OCI-LY7 (cell line): ENCODE results near the gene PDE10A. TPM values are rescaled to one million over a fixed set of nuclear protein-coding genes. Genes with fewer than 3 reads are reported as not detected.

ENCODE experiments used
- BruUV-seq: library from RNA; stranded (reverse); fragments of 400-500 nt; replicated peaks from 2 replicates; lab custom pipeline; 2021; lab: Mats Ljungman, UMichigan
- CTCF ChIA-PET: fragments of 300-600 bp; sonication (Branson Sonifier 250); formaldehyde crosslinking; loops from one replicate; lab custom pipeline; 2022; ENCODE audit warnings: antibody characterized with exemption; ENCODE audit not compliant: unreplicated experiment; lab: Charles Lee
- POLR2A ChIA-PET: fragments of 300-600 bp; sonication (Branson Sonifier 250); formaldehyde crosslinking; loops from one replicate; lab custom pipeline; 2022; ENCODE audit warnings: antibody characterized with exemption; lab: Charles Lee
- DNase-seq: peaks from one replicate; pipeline ENCODE4 v3.0.0-alpha.2; 2015; ENCODE audit warnings: low spot score
- H2AFZ ChIP-seq: fragments of 200-600 bp; sonication (generic), shearing (Covaris generic); 2 replicates; pipeline ENCODE4 v1.6.1; 2014; ENCODE audit warnings: mild to moderate bottlenecking, antibody characterized with exemption, low read length, moderate library complexity
- H3K27ac ChIP-seq: fragments of 200-600 bp; sonication (generic); 2 replicates; pipeline ENCODE4 v1.5.1; 2014; ENCODE audit warnings: mixed run types, low read depth, mild to moderate bottlenecking, moderate library complexity, low read length, inconsistent platforms; ENCODE audit not compliant: poor library complexity, severe bottlenecking
- H3K36me3 ChIP-seq: fragments of 200-600 bp; sonication (generic); 2 replicates; pipeline ENCODE4 v1.6.1; 2014; ENCODE audit warnings: mild to moderate bottlenecking, antibody characterized with exemption, low read length, moderate library complexity, mixed read lengths; ENCODE audit not compliant: insufficient read depth
- H3K4me1 ChIP-seq: fragments of 200-600 bp; sonication (generic); 2 replicates; pipeline ENCODE4 v1.5.1; 2014; ENCODE audit warnings: mild to moderate bottlenecking, low read length; ENCODE audit not compliant: insufficient read depth, poor library complexity, severe bottlenecking
- H3K4me2 ChIP-seq: fragments of 200-600 bp; sonication (generic); 2 replicates; pipeline ENCODE4 v1.6.1; 2014; ENCODE audit warnings: mild to moderate bottlenecking, low read length
- H3K4me3 ChIP-seq: fragments of 200-600 bp; sonication (generic); 2 replicates; pipeline ENCODE4 v1.5.1; 2014; ENCODE audit warnings: mild to moderate bottlenecking, low read depth, low read length; ENCODE audit not compliant: poor library complexity, severe bottlenecking
- H3K79me2 ChIP-seq: fragments of 200-600 bp; sonication (generic); 2 replicates; pipeline ENCODE4 v1.6.1; 2016; ENCODE audit warnings: low read depth, mild to moderate bottlenecking, low read length, moderate library complexity, mixed read lengths; ENCODE audit not compliant: insufficient read depth
- H3K9me2 ChIP-seq: fragments of 200-600 bp; sonication (generic); 2 replicates; pipeline ENCODE4 v1.6.1; 2016; ENCODE audit warnings: mild to moderate bottlenecking, low read length, mixed read lengths; ENCODE audit not compliant: insufficient read depth
- H3K9me3 ChIP-seq: fragments of 200-600 bp; sonication (generic); 2 replicates; pipeline ENCODE4 v1.6.1; 2014; ENCODE audit warnings: mild to moderate bottlenecking, mixed run types, low read length, mixed read lengths
- H4K20me1 ChIP-seq: fragments of 200-600 bp; sonication (generic); 2 replicates; pipeline ENCODE4 v1.6.1; 2014; ENCODE audit warnings: mild to moderate bottlenecking, antibody characterized with exemption, low read length, moderate library complexity, mixed read lengths; ENCODE audit not compliant: insufficient read depth
- CTCF ChIP-seq: fragments of 200-600 bp; sonication (generic); conservative IDR thresholded peaks from 2 replicates; pipeline ENCODE4 v1.5.1; 2014; ENCODE audit warnings: mild to moderate bottlenecking, antibody characterized with exemption, low read length, moderate library complexity, mixed read lengths
- EZH2phosphoT487 ChIP-seq: fragments of 200-600 bp; sonication (generic); IDR thresholded peaks from 2 replicates; pipeline ENCODE4 v1.6.1; 2018; ENCODE audit warnings: low read depth, borderline replicate concordance, mild to moderate bottlenecking, mixed run types, antibody characterized with exemption, low read length, moderate library complexity, mixed read lengths
- intact Hi-C: fragments of 100-400 bp; cut with micrococcal nuclease; formaldehyde crosslinking; loops from one replicate; pipeline ENCODE4 v1.10.0; 2022; ENCODE audit not compliant: unreplicated experiment
- total RNA-seq, 2 experiments: library from RNA; depleted of rRNA in 1 of 2; stranded (reverse); fragments of >200 nt in 1 of 2; shearing (Covaris generic) in 1 of 2; gene quantifications; 2 replicates each; pipeline ENCODE4 v1.2.3, GENCODE V29; 2014 to 2022

PDE10A gene
- total RNA-seq, 2 experiments from 2014 or later = not detected

DNA sequence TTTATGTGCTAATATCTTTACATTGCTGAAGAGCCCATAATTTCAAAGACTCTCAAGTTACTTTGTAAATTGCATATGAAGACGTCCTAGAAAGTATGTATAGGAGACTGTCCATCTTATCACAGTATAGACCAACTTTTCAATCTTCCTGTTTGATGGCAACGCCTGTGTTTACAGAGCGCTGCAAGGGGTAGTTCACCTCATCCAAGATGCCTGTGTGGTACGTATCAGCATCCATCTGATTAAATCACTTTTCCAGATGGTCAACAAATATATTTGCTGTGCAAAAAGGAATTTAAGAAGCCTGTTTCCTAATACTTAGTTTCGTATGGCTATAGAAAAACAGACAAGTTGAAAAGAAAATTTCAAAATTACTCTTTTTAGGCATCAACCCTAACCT lies 17.9 kb upstream of the PDE10A start:
- H3K27ac ChIP-seq = no peak overlapping the region
- intact Hi-C loops = no loop called here
- no TSS peak for BruUV-seq

GRCh38 chr6:165679326-165679725 lies 16.3 kb upstream of the PDE10A start:
- no peaks in the 10 kb centered on the region for H3K79me2 ChIP-seq
- H2AFZ ChIP-seq = no peak overlapping the region
- H3K9me3 ChIP-seq = no peaks in the 10 kb centered on the region
- no peak overlapping the region for H3K4me3 ChIP-seq
- no peak overlapping the region for H3K27ac ChIP-seq
- POLR2A ChIA-PET = no interaction called here
- CTCF ChIA-PET = no interaction called here
- intact Hi-C loops = no loop called here
- no peaks in the 10 kb centered on the region for H3K9me2 ChIP-seq
- no peak for DNase-seq
- TF ChIP-seq EZH2phosphoT487 (no peak), CTCF (no peak)
- H3K4me2 ChIP-seq = no peak overlapping the region
- no TSS peak for BruUV-seq
- no peaks in the 10 kb centered on the region for H3K36me3 ChIP-seq
- H3K4me1 ChIP-seq = no peaks in the 10 kb centered on the region
- H4K20me1 ChIP-seq = no peaks in the 10 kb centered on the region

More for the DNA sequence above, 17.9 kb upstream of the PDE10A start:
- H3K4me3 ChIP-seq = no peak overlapping the region
- no peaks in the 10 kb centered on the region for H3K9me2 ChIP-seq
- H3K4me1 ChIP-seq = no peaks in the 10 kb centered on the region
- POLR2A ChIA-PET = interaction anchor here (0.6 kb wide), 1 partner anchor 142 kb away, joined by 3 read pairs; no protein-coding TSS in a partner anchor
- TF ChIP-seq CTCF (no peak), EZH2phosphoT487 (no peak)
- H4K20me1 ChIP-seq = no peaks in the 10 kb centered on the region
- CTCF ChIA-PET = no interaction called here
- no peaks in the 10 kb centered on the region for H3K36me3 ChIP-seq
- H2AFZ ChIP-seq = no peak overlapping the region
- H3K79me2 ChIP-seq = no peaks in the 10 kb centered on the region
- no peak overlapping the region for H3K4me2 ChIP-seq
- no peak for DNase-seq
- H3K9me3 ChIP-seq = no peaks in the 10 kb centered on the region

DNA sequence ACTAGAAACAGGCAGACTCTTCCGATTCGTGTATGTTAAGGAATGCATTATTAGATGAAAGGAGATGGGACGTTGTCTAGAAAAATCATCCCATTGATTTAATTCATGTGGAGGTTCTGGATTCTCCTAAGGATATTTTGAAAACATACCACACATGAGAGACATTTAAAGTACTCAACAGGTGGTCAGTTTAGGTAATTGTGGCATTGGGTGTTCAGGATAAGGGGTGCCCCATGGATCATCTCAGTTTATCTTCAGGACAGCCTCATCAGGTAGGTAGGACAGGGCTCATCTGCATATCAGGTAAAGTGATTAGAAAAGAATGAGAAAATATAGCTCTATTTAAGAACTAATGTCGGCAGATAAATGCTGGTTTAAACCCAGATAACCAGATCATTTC lies 15.9 kb upstream of the PDE10A start:
- ChIA-PET POLR2A (no interaction called here), CTCF (no interaction called here)
- H4K20me1 ChIP-seq = no peaks in the 10 kb centered on the region
- no peak overlapping the region for H3K4me2 ChIP-seq
- H3K27ac ChIP-seq = no peak overlapping the region
- no peaks in the 10 kb centered on the region for H3K4me1 ChIP-seq
- no peaks in the 10 kb centered on the region for H3K9me3 ChIP-seq
- no peaks in the 10 kb centered on the region for H3K79me2 ChIP-seq
- intact Hi-C loops = no loop called here
- H3K9me2 ChIP-seq = no peaks in the 10 kb centered on the region
- H3K36me3 ChIP-seq = no peaks in the 10 kb centered on the region
- no peak overlapping the region for H3K4me3 ChIP-seq
- H2AFZ ChIP-seq = no peak overlapping the region
- DNase-seq = no peak
- BruUV-seq = no TSS peak
- TF ChIP-seq EZH2phosphoT487 (no peak), CTCF (no peak)
